Mucosa of descending colon (tissue), 3 donors: Measurements from ENCODE around the gene CLIC3. TPM values are rescaled to one million over a fixed set of nuclear protein-coding genes. Genes with fewer than 3 reads are reported as not detected.

ENCODE experiments used
- ATAC-seq: fragments of 200-7000 bp; cut with Tn5 transposase; one replicate; pipeline ENCODE4 v1.9.1; 2020; ENCODE audit warnings: mild to moderate bottlenecking, moderate library complexity
- DNase-seq, 3 donors: peaks; one replicate each; pipeline ENCODE4 v3.0.0-alpha.2; 2020
- H3K36me3 ChIP-seq: fragments of 200-600 bp; one replicate; pipeline ENCODE4 v1.8.0; 2021; ENCODE audit warnings: low read depth, mild to moderate bottlenecking
- H3K4me1 ChIP-seq: fragments of 200-600 bp; one replicate; pipeline ENCODE4 v1.8.0; 2021; ENCODE audit warnings: low read depth, mild to moderate bottlenecking
- H3K4me3 ChIP-seq: fragments of 200-600 bp; one replicate; pipeline ENCODE4 v1.8.0; 2021; ENCODE audit warnings: mild to moderate bottlenecking
- H3K9me3 ChIP-seq: fragments of 200-600 bp; one replicate; pipeline ENCODE4 v1.8.0; 2021; ENCODE audit warnings: mild to moderate bottlenecking
- CTCF ChIP-seq: fragments of 200-600 bp; IDR thresholded peaks from one replicate; pipeline ENCODE4 v1.8.0; 2022; ENCODE audit warnings: antibody characterized with exemption, mild to moderate bottlenecking
- intact Hi-C, 2 donors: fragments of 100-400 bp; cut with DNase I in 1 of 2; cut with micrococcal nuclease in 1 of 2; formaldehyde crosslinking; loops; one replicate each; pipeline versions ENCODE4 v1.11.0 to v1.11.1; 2022; cut with DNase I, micrococcal nuclease
- total RNA-seq, 3 donors: library from RNA; stranded (reverse); fragmentation: NEBNext Ultra II Directional in 2 of 3; extraction: Animal tissue kit (Norgen Biotek cat#: 25700) in 2 of 3; gene quantifications; one replicate each; pipeline versions ENCODE4 v1.2.1 to v1.2.4, GENCODE V29; 2021 to 2023
- donor health status: DM: no; HTN: no; CAD: no; lungs with moderate emphysema.
- donor health status: DM: no; HTN: no; CAD: no.
- donor health status: DM: no; HTN: yes; CAD: no.

The CLIC3 gene
- total RNA-seq, 3 donors from 2014 or later: 0.82 to 1.9 (median 0.99) TPM

GRCh38 chr9:136970361-136970760, 26.0 kb downstream of the CLIC3 start:
- Histone ChIP-seq H3K9me3 (no peaks in the 10 kb centered on the region), H3K4me1 (no peaks in the 10 kb centered on the region), H3K4me3 (no peak overlapping the region), H3K36me3 (no peaks in the 10 kb centered on the region)
- intact Hi-C loops: no loop called here
- no peak for DNase-seq
- TF ChIP-seq CTCF: no peak
- ATAC-seq: no peak

GRCh38 chr9:136969774-136970173, 26.6 kb downstream of the CLIC3 start:
- H3K4me3 ChIP-seq: no peak overlapping the region
- H3K4me1 ChIP-seq: no peaks in the 10 kb centered on the region
- no peak for DNase-seq
- no peaks in the 10 kb centered on the region for H3K9me3 ChIP-seq
- H3K36me3 ChIP-seq: no peaks in the 10 kb centered on the region
- TF ChIP-seq CTCF: no peak
- no peak for ATAC-seq
- intact Hi-C loops: no loop called here

- Histone ChIP-seq H3K4me1 (peaks cover 5% of the 10 kb centered on the region), H3K36me3 (no peaks in the 10 kb centered on the region), H3K9me3 (no peaks in the 10 kb centered on the region), H3K4me3 (no peak overlapping the region)
- ATAC-seq: no peak
- no peak for TF ChIP-seq CTCF
- intact Hi-C loops: no loop called here
- DNase-seq: no peak
Measured at GRCh38 chr9:136969150-136969549, 27.2 kb downstream of the CLIC3 start.

- peaks cover 9% of the 10 kb centered on the region for H3K4me1 ChIP-seq
- H3K4me3 ChIP-seq: no peak overlapping the region
- DNase-seq (no peak), ATAC-seq (no peak)
- H3K9me3 ChIP-seq: no peaks in the 10 kb centered on the region
- no peaks in the 10 kb centered on the region for H3K36me3 ChIP-seq
- intact Hi-C loops: no loop called here
- no peak for TF ChIP-seq CTCF
Measured at GRCh38 chr9:136968333-136969127, 27.8 kb downstream of the CLIC3 start.

GRCh38 chr9:136965771-136966484, 30.4 kb downstream of the CLIC3 start:
- H3K9me3 ChIP-seq: no peaks in the 10 kb centered on the region
- peaks cover 9% of the 10 kb centered on the region for H3K4me1 ChIP-seq
- no peak overlapping the region for H3K4me3 ChIP-seq
- no peak for TF ChIP-seq CTCF
- DNase-seq (no peak), ATAC-seq (no peak)
- H3K36me3 ChIP-seq: no peaks in the 10 kb centered on the region
- intact Hi-C loops: no loop called here
